ENCODE results near the gene TSFM. TPM values are rescaled to one million over a fixed set of nuclear protein-coding genes. Genes with fewer than 3 reads are reported as not detected.

The TSFM gene
- total and polyA plus RNA-seq, 2 experiments from 2014 or later, result 13.0 to 36.1 TPM

DNA sequence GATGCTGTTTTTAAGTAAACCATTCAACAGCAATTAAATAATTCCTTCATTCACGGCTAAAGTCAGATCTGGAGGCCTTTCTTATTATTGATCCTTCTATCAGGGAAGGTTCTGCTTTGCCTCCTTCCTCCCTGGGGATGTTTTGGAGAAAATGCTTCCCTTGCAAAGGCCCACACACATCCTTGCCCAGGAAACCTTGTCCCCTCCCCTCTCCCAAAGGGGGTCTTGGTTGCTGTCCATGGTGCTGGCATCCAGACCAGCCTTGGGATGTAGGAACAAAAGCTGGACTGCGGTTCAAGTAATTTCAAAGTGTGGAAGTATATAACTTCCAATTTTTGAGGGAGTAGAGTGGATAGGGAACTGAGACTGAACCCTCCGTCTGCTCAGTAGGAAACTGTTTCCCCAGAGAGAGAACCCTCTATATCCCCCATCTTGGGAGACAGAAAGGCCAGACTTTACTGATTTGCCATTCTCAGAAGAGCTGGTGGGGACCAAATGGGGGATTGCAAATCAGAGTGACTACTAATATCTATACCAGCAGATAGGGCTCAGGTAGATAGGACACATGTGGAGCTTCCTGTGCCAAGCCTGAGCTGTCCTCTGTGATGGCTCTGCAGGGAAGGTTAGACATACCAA is 22.1 kb upstream of the TSFM start:
- Histone ChIP-seq H3K9me3 (ENCODE audit: low read depth) (no peaks in the 10 kb centered on the region), H3K36me3 (ENCODE audit: low read depth) (no peaks in the 10 kb centered on the region), H3K27me3 (replicated peaks; ENCODE audit: insufficient read depth) (peaks cover 20% of the 10 kb centered on the region), H3K4me3 (no peak overlapping the region), H3K4me1 (ENCODE audit: insufficient read depth) (no peaks in the 10 kb centered on the region), H3K79me2 (ENCODE audit: insufficient read depth) (no peaks in the 10 kb centered on the region), H3K9me2 (ENCODE audit: insufficient read depth) (no peaks in the 10 kb centered on the region), H3K4me2 (ENCODE audit: unreplicated experiment) (no peak overlapping the region), H3K9ac (no peak overlapping the region), H3K27ac (no peak overlapping the region), H4K20me1 (ENCODE audit: insufficient read depth) (no peaks in the 10 kb centered on the region), H2AFZ (no peak overlapping the region), H3F3A (ENCODE audit: insufficient read depth) (no peaks in the 10 kb centered on the region)
- 86 to 92% methylated on average over 3 of the region's 3 CpGs for WGBS, 2 experiments (ENCODE audit: low coverage in 1 of 2, low lambda C conversion rate in 2 of 2, missing lambda C conversion rate in 2 of 2)
- no peak for TF ChIP-seq EZH2phosphoT487 (IDR thresholded peaks at IDR 0.05; ENCODE audit: insufficient read depth, low read depth)
- no peak for DNase-seq
- in situ Hi-C loops (cut with MboI), result no loop called here

DNA sequence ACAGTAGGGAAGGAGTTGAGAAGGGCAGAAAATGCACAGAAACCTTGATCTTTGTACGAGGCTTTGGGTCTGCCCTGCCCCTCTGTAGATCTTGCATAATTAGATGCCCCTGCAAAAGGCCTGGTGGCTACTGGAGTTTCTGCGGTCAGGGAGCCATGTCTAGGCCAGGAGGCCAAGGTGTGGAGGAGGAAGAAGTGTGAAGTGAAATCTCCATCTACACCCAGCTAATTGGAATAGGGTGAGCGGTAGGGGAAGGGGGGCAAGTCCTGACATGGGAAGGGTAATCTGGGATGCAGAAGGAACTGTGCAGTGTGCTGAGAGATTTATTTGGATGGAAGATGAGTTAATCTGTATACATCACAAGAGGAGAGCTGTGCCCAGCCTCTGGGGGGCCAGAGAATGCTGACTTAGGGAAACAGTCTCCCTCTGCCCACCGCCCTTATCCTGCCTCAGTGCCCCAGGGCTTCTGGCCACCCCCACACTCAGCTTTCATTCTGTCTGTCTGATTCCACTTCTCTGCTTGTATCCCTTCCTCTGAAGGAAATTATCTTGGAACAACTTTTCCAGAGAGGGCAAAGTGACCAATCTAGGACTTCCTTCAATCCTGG is 21.1 kb upstream of the TSFM start:
- Histone ChIP-seq H3K9me3 (ENCODE audit: low read depth) (no peaks in the 10 kb centered on the region), H4K20me1 (ENCODE audit: insufficient read depth) (no peaks in the 10 kb centered on the region), H3K9ac (no peak overlapping the region), H3K27me3 (replicated peaks; ENCODE audit: insufficient read depth) (peaks cover 19% of the 10 kb centered on the region), H3F3A (ENCODE audit: insufficient read depth) (peaks cover 4% of the 10 kb centered on the region; the same call in 1 of the 2 replicates), H2AFZ (no peak overlapping the region), H3K9me2 (ENCODE audit: insufficient read depth) (no peaks in the 10 kb centered on the region), H3K4me3 (no peak overlapping the region), H3K4me2 (ENCODE audit: unreplicated experiment) (no peak overlapping the region), H3K27ac (no peak overlapping the region), H3K79me2 (ENCODE audit: insufficient read depth) (no peaks in the 10 kb centered on the region), H3K36me3 (ENCODE audit: low read depth) (no peaks in the 10 kb centered on the region), H3K4me1 (ENCODE audit: insufficient read depth) (no peaks in the 10 kb centered on the region)
- TF ChIP-seq EZH2phosphoT487 (IDR thresholded peaks at IDR 0.05; ENCODE audit: insufficient read depth, low read depth) (no peak), EZH2 (IDR thresholded peaks at IDR 0.05; ENCODE audit: insufficient read depth, poor library complexity, severe bottlenecking) (no peak)
- 68 to 71% methylated on average over 4 of the region's 4 CpGs for WGBS, 2 experiments (ENCODE audit: low coverage in 1 of 2, low lambda C conversion rate in 2 of 2, missing lambda C conversion rate in 2 of 2)
- in situ Hi-C loops (cut with MboI), result no loop called here
- no peak for DNase-seq

DNA sequence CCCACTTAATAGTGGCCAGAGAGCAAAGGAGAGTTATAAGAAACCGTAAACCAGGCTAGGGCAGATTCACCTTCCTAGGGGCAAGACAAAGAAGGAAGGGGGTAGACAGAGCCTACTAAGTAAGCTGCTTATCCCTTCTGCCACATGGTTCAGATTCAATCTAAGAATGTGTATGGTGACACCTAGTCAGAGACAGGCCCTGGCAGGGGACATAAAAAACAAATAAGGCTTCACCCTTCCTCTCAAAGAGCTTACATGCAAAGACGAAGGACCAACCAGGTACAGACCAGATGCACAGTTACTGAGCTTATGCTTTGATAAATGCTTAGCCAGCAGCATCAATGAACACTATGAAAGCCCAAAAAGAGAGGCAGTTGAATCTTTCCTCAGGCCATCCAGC is 20.1 kb upstream of the TSFM start:
- H3F3A ChIP-seq (ENCODE audit: insufficient read depth), result peaks cover 4% of the 10 kb centered on the region; the same call in 1 of the 2 replicates
- no peaks in the 10 kb centered on the region for H3K9me2 ChIP-seq (ENCODE audit: insufficient read depth)
- no peaks in the 10 kb centered on the region for H3K79me2 ChIP-seq (ENCODE audit: insufficient read depth)
- in situ Hi-C loops (cut with MboI), result no loop called here
- peaks cover 15% of the 10 kb centered on the region for H3K27me3 ChIP-seq (replicated peaks; ENCODE audit: insufficient read depth)
- H3K9me3 ChIP-seq (ENCODE audit: low read depth), result no peaks in the 10 kb centered on the region
- H3K4me1 ChIP-seq (ENCODE audit: insufficient read depth), result 0 out of 2 replicates have a peak, but pooled peaks cover 8% of the 10 kb centered on the region
- TF ChIP-seq EZH2phosphoT487 (IDR thresholded peaks at IDR 0.05; ENCODE audit: insufficient read depth, low read depth) (no peak), EZH2 (IDR thresholded peaks at IDR 0.05; ENCODE audit: insufficient read depth, poor library complexity, severe bottlenecking) (no peak)
- no peak overlapping the region for H3K4me3 ChIP-seq
- no peaks in the 10 kb centered on the region for H3K36me3 ChIP-seq (ENCODE audit: low read depth)
- H2AFZ ChIP-seq, result no peak overlapping the region
- DNase-seq, result no peak
- no peak overlapping the region for H3K27ac ChIP-seq
- H3K4me2 ChIP-seq (ENCODE audit: unreplicated experiment), result no peak overlapping the region
- 68 to 75% methylated on average over 2 of the region's 2 CpGs for WGBS, 2 experiments (ENCODE audit: low coverage in 1 of 2, low lambda C conversion rate in 2 of 2, missing lambda C conversion rate in 2 of 2)
- H4K20me1 ChIP-seq (ENCODE audit: insufficient read depth), result no peaks in the 10 kb centered on the region
- H3K9ac ChIP-seq, result no peak overlapping the region

GRCh38 chr12:57763881-57764661 is 18.5 kb upstream of the TSFM start:
- H3K27ac ChIP-seq, result no peak overlapping the region
- H3K79me2 ChIP-seq (ENCODE audit: insufficient read depth), result no peaks in the 10 kb centered on the region
- H3K4me2 ChIP-seq (ENCODE audit: unreplicated experiment), result no peak overlapping the region
- no peak for DNase-seq
- no peaks in the 10 kb centered on the region for H4K20me1 ChIP-seq (ENCODE audit: insufficient read depth)
- no peak overlapping the region for H2AFZ ChIP-seq
- WGBS, 2 experiments (ENCODE audit: low coverage in 1 of 2, low lambda C conversion rate in 2 of 2, missing lambda C conversion rate in 2 of 2), result 83 to 84% methylated on average over 6 of the region's 6 CpGs
- peaks cover 15% of the 10 kb centered on the region for H3K27me3 ChIP-seq (replicated peaks; ENCODE audit: insufficient read depth)
- H3K4me1 ChIP-seq (ENCODE audit: insufficient read depth), result 0 out of 2 replicates have a peak, but pooled peaks cover 9% of the 10 kb centered on the region
- H3K9me3 ChIP-seq (ENCODE audit: low read depth), result no peaks in the 10 kb centered on the region
- no peaks in the 10 kb centered on the region for H3K9me2 ChIP-seq (ENCODE audit: insufficient read depth)
- in situ Hi-C loops (cut with MboI), result no loop called here
- H3K9ac ChIP-seq, result no peak overlapping the region
- H3F3A ChIP-seq (ENCODE audit: insufficient read depth), result peaks cover 4% of the 10 kb centered on the region; the same call in 1 of the 2 replicates
- TF ChIP-seq EZH2 (IDR thresholded peaks at IDR 0.05; ENCODE audit: insufficient read depth, poor library complexity, severe bottlenecking) (no peak), EZH2phosphoT487 (IDR thresholded peaks at IDR 0.05; ENCODE audit: insufficient read depth, low read depth) (no peak)
- no peaks in the 10 kb centered on the region for H3K36me3 ChIP-seq (ENCODE audit: low read depth)
- H3K4me3 ChIP-seq, result no peak overlapping the region

All from GM23248 (cell line).